Astrocyte of the cerebellum (primary cell): Measurements from ENCODE around the gene MS4A5.

Source experiments
- DNase-seq: peaks from one replicate; pipeline ENCODE4 v3.0.0-alpha.2; 2011; ENCODE audit warnings: low read depth
- H3K4me3 ChIP-seq: 2 replicates; pipeline ENCODE4 v1.5.1; 2011; ENCODE audit warnings: mild to moderate bottlenecking, low read depth, low read length, moderate library complexity
- in situ Hi-C: cut with HindIII; loops from 2 replicates; pipeline ENCODE4 v1.10.0; 2017; ENCODE audit warnings: low sequenced_read_pairs
- TF ChIP-seq, protein P1 (sequence below): IDR thresholded peaks from 2 replicates; pipeline ENCODE4 v1.5.1; 2012; ENCODE audit warnings: low read length, low read depth, moderate library complexity, mild to moderate bottlenecking; ENCODE audit errors: missing control alignments

The MS4A5 gene, protein sequence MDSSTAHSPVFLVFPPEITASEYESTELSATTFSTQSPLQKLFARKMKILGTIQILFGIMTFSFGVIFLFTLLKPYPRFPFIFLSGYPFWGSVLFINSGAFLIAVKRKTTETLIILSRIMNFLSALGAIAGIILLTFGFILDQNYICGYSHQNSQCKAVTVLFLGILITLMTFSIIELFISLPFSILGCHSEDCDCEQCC

DNA sequence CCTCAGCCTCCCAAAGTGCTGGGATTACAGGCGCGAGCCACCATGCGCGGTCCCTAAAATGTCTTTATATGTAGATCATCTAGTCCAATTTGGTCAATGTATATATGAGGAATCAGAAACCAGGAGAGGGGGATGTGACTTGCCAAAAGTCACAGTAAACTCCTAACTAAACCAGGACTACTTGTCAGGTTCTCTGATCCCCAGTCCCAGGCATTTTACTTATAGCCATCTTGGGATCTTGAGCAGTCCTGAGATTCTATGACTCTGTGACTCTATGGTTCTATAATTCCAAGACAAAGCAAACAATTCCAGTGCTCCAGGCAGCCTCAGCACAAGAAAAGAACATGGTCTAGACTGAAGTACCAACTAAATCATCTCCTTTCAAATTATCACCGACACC lies at the start of gene MS4A5:
Gene MS4A5, plus strand, starts transcription at position 301 of the 400 bp plus-strand sequence. CDS start 103 bp downstream, outside the sequence.
- no peak for DNase-seq
- TF ChIP-seq, protein P1, sequence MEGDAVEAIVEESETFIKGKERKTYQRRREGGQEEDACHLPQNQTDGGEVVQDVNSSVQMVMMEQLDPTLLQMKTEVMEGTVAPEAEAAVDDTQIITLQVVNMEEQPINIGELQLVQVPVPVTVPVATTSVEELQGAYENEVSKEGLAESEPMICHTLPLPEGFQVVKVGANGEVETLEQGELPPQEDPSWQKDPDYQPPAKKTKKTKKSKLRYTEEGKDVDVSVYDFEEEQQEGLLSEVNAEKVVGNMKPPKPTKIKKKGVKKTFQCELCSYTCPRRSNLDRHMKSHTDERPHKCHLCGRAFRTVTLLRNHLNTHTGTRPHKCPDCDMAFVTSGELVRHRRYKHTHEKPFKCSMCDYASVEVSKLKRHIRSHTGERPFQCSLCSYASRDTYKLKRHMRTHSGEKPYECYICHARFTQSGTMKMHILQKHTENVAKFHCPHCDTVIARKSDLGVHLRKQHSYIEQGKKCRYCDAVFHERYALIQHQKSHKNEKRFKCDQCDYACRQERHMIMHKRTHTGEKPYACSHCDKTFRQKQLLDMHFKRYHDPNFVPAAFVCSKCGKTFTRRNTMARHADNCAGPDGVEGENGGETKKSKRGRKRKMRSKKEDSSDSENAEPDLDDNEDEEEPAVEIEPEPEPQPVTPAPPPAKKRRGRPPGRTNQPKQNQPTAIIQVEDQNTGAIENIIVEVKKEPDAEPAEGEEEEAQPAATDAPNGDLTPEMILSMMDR = no peak
- in situ Hi-C loops = no loop called here
- no peak within 1 kb of the TSS for H3K4me3 ChIP-seq

DNA sequence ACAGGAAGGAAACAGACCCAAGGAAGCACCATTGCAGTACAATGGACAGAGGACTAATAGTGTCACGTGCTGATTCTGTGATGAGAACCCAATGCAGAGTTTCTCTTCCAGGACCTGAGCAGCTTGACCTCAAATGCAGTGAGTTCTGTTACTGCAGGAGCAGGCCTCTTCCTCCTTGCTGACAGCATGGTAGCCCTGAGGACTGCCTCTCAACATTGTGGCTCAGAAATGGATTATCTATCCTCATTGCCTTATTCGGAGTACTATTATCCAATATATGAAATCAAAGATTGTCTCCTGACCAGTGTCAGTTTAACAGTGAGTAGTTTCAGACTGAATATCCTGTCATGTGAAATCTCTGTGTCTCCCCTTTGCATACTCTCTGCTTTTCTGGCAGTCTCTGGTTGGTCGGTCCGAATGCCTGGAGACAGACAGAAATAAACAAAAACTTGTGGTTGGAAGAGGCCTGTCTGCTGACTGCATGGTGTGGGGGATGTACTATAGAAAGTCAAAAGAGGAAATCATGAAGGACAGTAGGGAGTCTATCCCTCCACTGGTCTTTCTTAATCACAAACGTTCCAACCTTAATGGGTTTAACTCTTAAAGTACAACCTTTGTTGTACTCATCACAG lies 40.0 kb upstream of the MS4A5 start:
- no peak for DNase-seq
- in situ Hi-C loops = no loop called here
- H3K4me3 ChIP-seq = no peak overlapping the region
- TF ChIP-seq, protein P1 = no peak

DNA sequence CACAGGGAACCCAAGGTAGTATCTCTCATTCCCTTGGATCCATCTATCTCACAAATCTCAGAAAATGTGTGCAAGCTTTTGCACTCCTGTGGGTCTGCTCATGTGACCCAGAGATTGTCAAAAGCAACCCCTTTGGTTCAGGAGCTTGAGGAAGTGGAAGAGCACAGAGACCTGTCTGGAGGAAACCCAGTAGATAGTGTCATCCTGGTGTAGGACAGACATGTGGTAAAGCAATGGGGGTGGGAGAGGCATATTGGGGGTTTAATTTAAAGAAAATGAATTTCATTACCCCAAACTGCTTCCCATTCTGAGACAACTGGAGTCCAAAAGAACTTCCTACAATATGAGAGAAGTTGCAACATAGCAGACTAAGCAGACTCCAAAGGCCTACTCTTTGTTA lies 39.0 kb upstream of the MS4A5 start:
- TF ChIP-seq, protein P1 = no peak
- in situ Hi-C loops = no loop called here
- no peak overlapping the region for H3K4me3 ChIP-seq
- no peak for DNase-seq

DNA sequence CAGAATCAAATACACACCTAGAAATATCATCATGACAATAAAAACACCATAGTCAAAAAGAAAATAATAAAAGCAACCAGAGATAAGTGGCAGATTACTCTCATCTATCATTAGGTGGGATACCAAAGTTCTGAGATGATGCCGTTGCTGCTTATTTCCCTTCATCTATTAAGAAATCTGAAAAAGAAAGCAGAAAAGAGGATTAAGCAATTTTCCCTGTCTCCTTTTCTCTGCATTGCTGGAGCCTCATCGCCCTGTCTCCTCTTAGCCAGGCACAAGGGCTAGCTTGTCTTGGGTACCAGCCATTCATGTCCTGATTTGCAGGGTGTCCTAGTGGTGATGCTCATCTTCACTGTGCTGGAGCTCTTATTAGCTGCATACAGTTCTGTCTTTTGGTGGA lies 37.0 kb upstream of the MS4A5 start:
- no peak for DNase-seq
- no peak overlapping the region for H3K4me3 ChIP-seq
- in situ Hi-C loops = no loop called here
- TF ChIP-seq, protein P1 = no peak

DNA sequence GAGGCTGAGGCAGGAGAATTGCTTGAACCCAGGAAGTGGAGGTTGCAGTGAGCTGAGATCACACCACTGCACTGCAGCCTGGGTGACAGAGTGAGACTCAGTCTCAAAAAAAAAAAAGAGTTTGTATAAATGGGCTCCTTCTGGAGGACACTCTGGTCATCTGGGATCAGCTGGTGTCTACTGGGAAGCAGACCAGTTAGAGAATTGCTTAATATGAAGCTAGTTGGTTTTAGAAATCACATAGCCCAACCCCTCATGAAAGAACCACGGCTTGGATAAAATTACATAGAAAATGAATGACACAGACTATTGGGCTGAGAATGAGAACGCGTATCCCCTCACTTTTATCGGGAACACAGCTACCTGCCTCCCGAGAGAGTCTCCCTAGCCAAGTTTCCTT lies 36.4 kb upstream of the MS4A5 start:
- TF ChIP-seq, protein P1 = no peak
- no peak for DNase-seq
- in situ Hi-C loops = no loop called here
- H3K4me3 ChIP-seq = no peak overlapping the region

DNA sequence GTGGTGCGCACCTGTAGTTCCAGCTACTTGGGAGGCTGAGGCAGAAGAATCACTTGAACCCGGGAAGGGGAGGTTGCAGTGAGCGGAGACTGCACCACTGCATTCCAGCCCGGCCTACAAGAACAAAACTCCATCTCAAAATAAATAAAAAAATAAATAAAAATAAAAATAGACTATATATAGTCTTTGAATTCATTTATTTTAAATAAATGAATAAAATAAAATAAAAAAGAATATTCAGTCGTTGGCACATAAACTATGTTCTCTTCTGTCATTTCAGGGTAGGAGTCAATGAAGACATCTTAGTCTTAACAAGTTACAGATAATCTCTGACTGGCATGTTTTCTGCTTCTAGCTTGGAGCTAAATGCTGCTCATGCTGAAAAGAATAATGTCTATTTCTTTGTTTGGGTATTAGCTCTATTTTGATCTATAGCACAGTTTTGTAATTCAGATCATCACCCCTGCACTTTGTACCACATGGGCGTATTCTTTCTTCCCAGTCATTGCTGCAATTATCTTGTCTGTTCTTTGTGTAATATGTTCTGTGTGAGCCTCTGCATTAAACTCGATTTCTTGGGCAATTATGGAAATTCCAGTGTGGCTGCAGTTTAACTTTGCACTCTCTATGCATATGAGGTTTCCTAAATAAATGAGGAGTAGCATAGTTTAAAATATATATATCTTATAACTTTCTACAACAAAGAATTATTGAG lies 34.5 kb upstream of the MS4A5 start:
- TF ChIP-seq, protein P1 = no peak
- H3K4me3 ChIP-seq = no peak overlapping the region
- DNase-seq = no peak
- in situ Hi-C loops = no loop called here
